Measurements from ENCODE around the gene USP9X. TPM values are rescaled to one million over a fixed set of nuclear protein-coding genes. Genes with fewer than 3 reads are reported as not detected.
"Not testable (repeated sequence)": the region's sequence is repeated elsewhere in the genome, so short reads cannot be mapped to it uniquely, and the experiment has no call there.

The USP9X gene
- total RNA-seq, 2 experiments from 2014 or later = 38.0 to 58.5 TPM

GRCh38 chrX:41100819-41101218, 15.6 kb downstream of the USP9X start:
- CTCF ChIA-PET (ENCODE audit: unreplicated experiment) = no interaction called here
- H4K20me1 ChIP-seq (ENCODE audit: insufficient read depth, low read length) = peaks cover 3% of the 10 kb centered on the region; the same call in 1 of the 2 replicates
- H3K36me3 ChIP-seq (ENCODE audit: insufficient read depth, low read length) = peaks cover 34% of the 10 kb centered on the region
- no peaks in the 10 kb centered on the region for H3K9me2 ChIP-seq (ENCODE audit: insufficient read depth, low read length)
- no peak for DNase-seq (ENCODE audit: low spot score)
- POLR2A ChIA-PET = interaction anchor here (0.7 kb wide), 1 partner anchor 17 kb away, joined by 3 read pairs; no protein-coding TSS in a partner anchor
- H3K9me3 ChIP-seq (ENCODE audit: low read length) = no peaks in the 10 kb centered on the region
- no TSS peak for BruUV-seq (replicated peaks)
- TF ChIP-seq, protein P1, sequence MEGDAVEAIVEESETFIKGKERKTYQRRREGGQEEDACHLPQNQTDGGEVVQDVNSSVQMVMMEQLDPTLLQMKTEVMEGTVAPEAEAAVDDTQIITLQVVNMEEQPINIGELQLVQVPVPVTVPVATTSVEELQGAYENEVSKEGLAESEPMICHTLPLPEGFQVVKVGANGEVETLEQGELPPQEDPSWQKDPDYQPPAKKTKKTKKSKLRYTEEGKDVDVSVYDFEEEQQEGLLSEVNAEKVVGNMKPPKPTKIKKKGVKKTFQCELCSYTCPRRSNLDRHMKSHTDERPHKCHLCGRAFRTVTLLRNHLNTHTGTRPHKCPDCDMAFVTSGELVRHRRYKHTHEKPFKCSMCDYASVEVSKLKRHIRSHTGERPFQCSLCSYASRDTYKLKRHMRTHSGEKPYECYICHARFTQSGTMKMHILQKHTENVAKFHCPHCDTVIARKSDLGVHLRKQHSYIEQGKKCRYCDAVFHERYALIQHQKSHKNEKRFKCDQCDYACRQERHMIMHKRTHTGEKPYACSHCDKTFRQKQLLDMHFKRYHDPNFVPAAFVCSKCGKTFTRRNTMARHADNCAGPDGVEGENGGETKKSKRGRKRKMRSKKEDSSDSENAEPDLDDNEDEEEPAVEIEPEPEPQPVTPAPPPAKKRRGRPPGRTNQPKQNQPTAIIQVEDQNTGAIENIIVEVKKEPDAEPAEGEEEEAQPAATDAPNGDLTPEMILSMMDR (conservative IDR thresholded peaks at IDR 0.05; ENCODE audit: low read length) = no peak
- TF ChIP-seq EZH2phosphoT487 (IDR thresholded peaks at IDR 0.05; ENCODE audit: borderline replicate concordance, low read depth, low read length) = no peak
- H3K79me2 ChIP-seq (ENCODE audit: insufficient read depth, low read depth, low read length) = peaks cover 100% of the 10 kb centered on the region
- no peak overlapping the region for H3K4me3 ChIP-seq (ENCODE audit: low read depth, low read length, poor library complexity, severe bottlenecking)
- no peak overlapping the region for H2AFZ ChIP-seq (ENCODE audit: low read length)
- no peak overlapping the region for H3K4me2 ChIP-seq (ENCODE audit: low read length)
- intact Hi-C loops (cut with micrococcal nuclease; ENCODE audit: unreplicated experiment) = no loop called here
- peaks cover 3% of the 10 kb centered on the region for H3K4me1 ChIP-seq (ENCODE audit: insufficient read depth, low read length, poor library complexity, severe bottlenecking)
- H3K27ac ChIP-seq (ENCODE audit: low read depth, low read length, poor library complexity, severe bottlenecking) = no peak overlapping the region

GRCh38 chrX:41105005-41105404, 19.8 kb downstream of the USP9X start:
- Histone ChIP-seq H4K20me1 (ENCODE audit: insufficient read depth, low read length) (peaks cover 12% of the 10 kb centered on the region; the same call in 1 of the 2 replicates), H3K4me1 (ENCODE audit: insufficient read depth, low read length, poor library complexity, severe bottlenecking) (no peaks in the 10 kb centered on the region), H3K4me3 (ENCODE audit: low read depth, low read length, poor library complexity, severe bottlenecking) (no peak overlapping the region), H3K27ac (ENCODE audit: low read depth, low read length, poor library complexity, severe bottlenecking) (no peak overlapping the region), H3K9me3 (ENCODE audit: low read length) (no peaks in the 10 kb centered on the region), H3K4me2 (ENCODE audit: low read length) (no peak overlapping the region), H3K36me3 (ENCODE audit: insufficient read depth, low read length) (peaks cover 20% of the 10 kb centered on the region), H3K9me2 (ENCODE audit: insufficient read depth, low read length) (no peaks in the 10 kb centered on the region), H3K79me2 (ENCODE audit: insufficient read depth, low read depth, low read length) (peaks cover 95% of the 10 kb centered on the region), H2AFZ (ENCODE audit: low read length) (no peak overlapping the region)
- DNase-seq (ENCODE audit: low spot score) = no peak
- ChIA-PET CTCF (ENCODE audit: unreplicated experiment) (no interaction called here), POLR2A (no interaction called here)
- TF ChIP-seq, protein P1 (conservative IDR thresholded peaks at IDR 0.05; ENCODE audit: low read length) = no peak
- no peak for TF ChIP-seq EZH2phosphoT487 (IDR thresholded peaks at IDR 0.05; ENCODE audit: borderline replicate concordance, low read depth, low read length)
- intact Hi-C loops (cut with micrococcal nuclease; ENCODE audit: unreplicated experiment) = no loop called here
- no TSS peak for BruUV-seq (replicated peaks)

- H3K9me3 ChIP-seq (ENCODE audit: low read length); DNase-seq (ENCODE audit: low spot score); H3K4me3 ChIP-seq (ENCODE audit: low read depth, low read length, poor library complexity, severe bottlenecking); H3K27ac ChIP-seq (ENCODE audit: low read depth, low read length, poor library complexity, severe bottlenecking); H3K4me1 ChIP-seq (ENCODE audit: insufficient read depth, low read length, poor library complexity, severe bottlenecking); BruUV-seq (replicated peaks); H2AFZ ChIP-seq (ENCODE audit: low read length); POLR2A ChIA-PET; H3K4me2 ChIP-seq (ENCODE audit: low read length); intact Hi-C loops (cut with micrococcal nuclease; ENCODE audit: unreplicated experiment); H3K9me2 ChIP-seq (ENCODE audit: insufficient read depth, low read length); CTCF ChIA-PET (ENCODE audit: unreplicated experiment): not testable (repeated sequence)
- peaks cover 17% of the 10 kb centered on the region for H3K36me3 ChIP-seq (ENCODE audit: insufficient read depth, low read length)
- H4K20me1 ChIP-seq (ENCODE audit: insufficient read depth, low read length) = peaks cover 20% of the 10 kb centered on the region
- peaks cover 95% of the 10 kb centered on the region for H3K79me2 ChIP-seq (ENCODE audit: insufficient read depth, low read depth, low read length)
Measured at GRCh38 chrX:41106257-41106656, 21.0 kb downstream of the USP9X start.
